Glutamatergic neuron (in vitro differentiated cells): ENCODE results near the gene SLC25A27. TPM values are rescaled to one million over a fixed set of nuclear protein-coding genes. Genes with fewer than 3 reads are reported as not detected.

Experiments used
- DNase-seq: peaks from one replicate; pipeline ENCODE4 v3.0.0; 2022
- H3K27ac Mint-ChIP-seq: one replicate; pipeline ENCODE4 v1.8.0; 2020; ENCODE audit warnings: mild to moderate bottlenecking, mixed read lengths, inconsistent platforms; ENCODE audit not compliant: unreplicated experiment
- H3K27me3 Mint-ChIP-seq: one replicate; pipeline ENCODE4 v1.8.0; 2020; ENCODE audit warnings: mild to moderate bottlenecking, moderate library complexity, mixed read lengths, inconsistent platforms; ENCODE audit not compliant: unreplicated experiment
- H3K36me3 Mint-ChIP-seq: one replicate; pipeline ENCODE4 v1.8.0; 2020; ENCODE audit warnings: mild to moderate bottlenecking, mixed read lengths, inconsistent platforms; ENCODE audit not compliant: unreplicated experiment
- H3K4me1 Mint-ChIP-seq: one replicate; pipeline ENCODE4 v1.8.0; 2020; ENCODE audit warnings: mild to moderate bottlenecking, low read depth, mixed read lengths, inconsistent platforms; ENCODE audit not compliant: unreplicated experiment
- H3K4me3 Mint-ChIP-seq: one replicate; pipeline ENCODE4 v1.8.0; 2020; ENCODE audit warnings: mild to moderate bottlenecking, mixed read lengths, inconsistent platforms; ENCODE audit not compliant: unreplicated experiment
- H3K9me3 Mint-ChIP-seq: one replicate; pipeline ENCODE4 v1.8.0; 2020; ENCODE audit warnings: mild to moderate bottlenecking, moderate library complexity, mixed read lengths, inconsistent platforms; ENCODE audit not compliant: unreplicated experiment
- long read RNA-seq: library from polyadenylated mRNA; unstranded; transcript quantifications from one replicate; pipeline ENCODE4 v2.0.0, GENCODE V29; 2020; ENCODE audit not compliant: unreplicated experiment
- total RNA-seq: library from RNA; stranded (reverse); fragmentation: NEBNext Ultra II Directional; extraction: Animal tissue kit (Norgen Biotek cat#: 25700); gene quantifications from one replicate; pipeline ENCODE4 v1.2.1, GENCODE V29; 2021; ENCODE audit not compliant: unreplicated experiment
- TF ChIP-seq, protein P1 (sequence below): fragments of 200-600 bp; sonication (generic); IDR thresholded peaks from one replicate; pipeline ENCODE4 v1.5.0; 2021; ENCODE audit not compliant: partially characterized antibody, unreplicated experiment

The SLC25A27 gene, protein sequence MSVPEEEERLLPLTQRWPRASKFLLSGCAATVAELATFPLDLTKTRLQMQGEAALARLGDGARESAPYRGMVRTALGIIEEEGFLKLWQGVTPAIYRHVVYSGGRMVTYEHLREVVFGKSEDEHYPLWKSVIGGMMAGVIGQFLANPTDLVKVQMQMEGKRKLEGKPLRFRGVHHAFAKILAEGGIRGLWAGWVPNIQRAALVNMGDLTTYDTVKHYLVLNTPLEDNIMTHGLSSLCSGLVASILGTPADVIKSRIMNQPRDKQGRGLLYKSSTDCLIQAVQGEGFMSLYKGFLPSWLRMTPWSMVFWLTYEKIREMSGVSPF
- total RNA-seq = 13.6 TPM
- long read RNA-seq = 0 reads

DNA sequence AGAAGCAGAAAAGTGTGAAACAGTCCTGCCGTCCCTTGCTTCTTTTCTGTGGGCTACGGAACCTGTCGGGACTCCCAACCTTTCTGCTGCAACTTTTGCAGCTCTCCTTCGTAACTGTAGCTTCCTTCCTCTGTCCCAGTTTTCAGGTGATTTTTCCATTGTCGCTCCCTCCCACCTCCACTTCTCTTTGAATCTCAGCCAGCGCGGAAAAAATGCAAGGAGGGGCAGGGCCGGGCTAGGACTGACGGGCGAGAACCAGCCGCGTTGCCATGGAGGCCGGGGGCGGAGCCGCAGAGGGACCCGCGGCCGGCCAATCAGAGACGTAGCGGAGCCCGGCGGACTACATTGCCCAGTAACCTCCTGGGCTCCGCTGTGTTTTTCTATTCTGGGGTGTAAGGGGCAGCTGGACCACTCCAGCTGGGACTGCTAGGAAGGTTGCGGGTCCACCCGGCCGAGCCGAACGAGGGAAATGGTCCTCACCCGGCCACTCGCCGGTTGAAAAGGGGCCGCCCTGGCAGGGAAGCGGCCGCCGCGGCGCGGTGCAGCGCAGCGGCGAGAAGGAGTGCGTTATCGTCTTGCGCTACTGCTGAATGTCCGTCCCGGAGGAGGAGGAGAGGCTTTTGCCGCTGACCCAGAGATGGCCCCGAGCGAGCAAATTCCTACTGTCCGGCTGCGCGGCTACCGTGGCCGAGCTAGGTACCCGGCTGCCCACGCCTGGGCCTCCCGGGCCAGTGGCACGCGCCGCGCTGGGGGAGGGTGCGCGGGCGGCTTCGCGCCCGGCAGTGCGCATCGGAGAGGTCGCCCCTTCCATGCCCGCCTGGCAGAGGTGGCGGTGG is at the start of gene SLC25A27, which contains the start of gene CYP39A1:
TSS of gene SLC25A27 (plus strand) at position 373 of the 836 bp plus-strand sequence. CDS start at position 591, 218 bp downstream.
TSS of gene CYP39A1 (minus strand) at position 216 of the 836 bp plus-strand sequence. CDS start 236 bp downstream, outside the sequence.
- H3K9me3 Mint-ChIP-seq = no peaks in the 10 kb centered on the region
- peak within 1 kb of the TSS; percentile 96 for H3K4me3 Mint-ChIP-seq
- DNase-seq = peak; percentile 93
- H3K4me1 Mint-ChIP-seq = peaks cover 4% of the 10 kb centered on the region
- H3K27me3 Mint-ChIP-seq = peaks cover 7% of the 10 kb centered on the region
- TF ChIP-seq, protein P1, sequence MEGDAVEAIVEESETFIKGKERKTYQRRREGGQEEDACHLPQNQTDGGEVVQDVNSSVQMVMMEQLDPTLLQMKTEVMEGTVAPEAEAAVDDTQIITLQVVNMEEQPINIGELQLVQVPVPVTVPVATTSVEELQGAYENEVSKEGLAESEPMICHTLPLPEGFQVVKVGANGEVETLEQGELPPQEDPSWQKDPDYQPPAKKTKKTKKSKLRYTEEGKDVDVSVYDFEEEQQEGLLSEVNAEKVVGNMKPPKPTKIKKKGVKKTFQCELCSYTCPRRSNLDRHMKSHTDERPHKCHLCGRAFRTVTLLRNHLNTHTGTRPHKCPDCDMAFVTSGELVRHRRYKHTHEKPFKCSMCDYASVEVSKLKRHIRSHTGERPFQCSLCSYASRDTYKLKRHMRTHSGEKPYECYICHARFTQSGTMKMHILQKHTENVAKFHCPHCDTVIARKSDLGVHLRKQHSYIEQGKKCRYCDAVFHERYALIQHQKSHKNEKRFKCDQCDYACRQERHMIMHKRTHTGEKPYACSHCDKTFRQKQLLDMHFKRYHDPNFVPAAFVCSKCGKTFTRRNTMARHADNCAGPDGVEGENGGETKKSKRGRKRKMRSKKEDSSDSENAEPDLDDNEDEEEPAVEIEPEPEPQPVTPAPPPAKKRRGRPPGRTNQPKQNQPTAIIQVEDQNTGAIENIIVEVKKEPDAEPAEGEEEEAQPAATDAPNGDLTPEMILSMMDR = no peak
- no peaks in the 10 kb centered on the region for H3K36me3 Mint-ChIP-seq
- peak within 1 kb of the TSS; percentile 53 for H3K27ac Mint-ChIP-seq

DNA sequence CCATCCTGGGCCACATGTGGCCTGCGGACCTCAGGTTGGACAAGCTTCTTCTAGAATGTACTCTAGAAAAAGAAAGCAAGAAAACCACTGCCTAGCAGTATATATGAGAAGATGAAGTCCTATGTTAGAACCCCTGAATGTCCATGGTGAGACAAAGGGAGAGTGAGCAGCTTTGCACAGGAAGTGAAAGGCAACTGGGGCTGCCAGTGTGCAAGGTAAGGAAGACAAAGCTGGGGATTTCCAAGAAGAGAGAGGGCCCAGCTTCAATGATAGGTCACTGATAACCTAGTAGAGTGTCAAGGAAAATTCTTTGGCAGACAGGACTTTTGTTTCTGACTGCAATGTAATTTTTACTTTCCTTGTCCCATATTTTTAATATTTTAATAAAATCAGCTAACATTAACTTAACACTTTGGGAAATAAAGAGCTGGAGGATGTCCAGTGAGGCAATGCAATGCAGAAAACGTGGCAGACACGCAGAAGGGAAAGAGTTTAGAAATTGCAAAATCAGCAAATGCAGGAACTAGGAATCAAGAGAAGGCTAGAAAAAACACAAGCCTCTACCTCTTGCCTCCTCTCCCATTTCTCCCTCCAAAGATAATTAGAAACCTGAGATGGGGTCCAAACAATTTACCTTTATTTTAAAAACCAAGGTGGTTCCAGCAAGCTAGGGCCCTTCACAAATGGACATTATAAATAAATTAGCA is 47.5 kb upstream of the SLC25A27 start:
- Mint-ChIP-seq H3K27ac (no peak overlapping the region), H3K9me3 (no peaks in the 10 kb centered on the region), H3K4me3 (no peak overlapping the region), H3K36me3 (no peaks in the 10 kb centered on the region), H3K4me1 (no peaks in the 10 kb centered on the region), H3K27me3 (no peaks in the 10 kb centered on the region)
- TF ChIP-seq, protein P1 = no peak
- DNase-seq = no peak

DNA sequence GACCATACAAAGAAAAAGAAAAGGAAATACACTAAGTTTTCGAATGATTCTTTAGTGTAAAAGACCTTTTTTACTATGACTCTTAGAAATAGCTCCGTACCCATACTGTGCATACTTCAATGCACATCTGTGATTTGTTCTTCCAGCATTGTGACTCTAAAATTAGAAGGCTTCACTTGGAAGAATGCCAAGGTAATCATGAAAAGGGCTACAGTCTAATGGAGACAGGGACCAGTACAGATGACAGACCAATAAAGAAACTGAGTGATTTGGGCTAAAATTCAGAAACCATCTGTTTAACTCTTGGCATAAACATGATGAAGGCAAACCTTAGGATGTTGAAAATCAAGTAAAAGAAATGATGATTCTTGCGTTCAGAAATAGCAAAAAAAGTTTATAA is 46.4 kb upstream of the SLC25A27 start:
- H3K36me3 Mint-ChIP-seq = no peaks in the 10 kb centered on the region
- no peak overlapping the region for H3K4me3 Mint-ChIP-seq
- H3K9me3 Mint-ChIP-seq = no peaks in the 10 kb centered on the region
- no peaks in the 10 kb centered on the region for H3K4me1 Mint-ChIP-seq
- no peaks in the 10 kb centered on the region for H3K27me3 Mint-ChIP-seq
- DNase-seq = no peak
- H3K27ac Mint-ChIP-seq = no peak overlapping the region
- TF ChIP-seq, protein P1 = no peak

DNA sequence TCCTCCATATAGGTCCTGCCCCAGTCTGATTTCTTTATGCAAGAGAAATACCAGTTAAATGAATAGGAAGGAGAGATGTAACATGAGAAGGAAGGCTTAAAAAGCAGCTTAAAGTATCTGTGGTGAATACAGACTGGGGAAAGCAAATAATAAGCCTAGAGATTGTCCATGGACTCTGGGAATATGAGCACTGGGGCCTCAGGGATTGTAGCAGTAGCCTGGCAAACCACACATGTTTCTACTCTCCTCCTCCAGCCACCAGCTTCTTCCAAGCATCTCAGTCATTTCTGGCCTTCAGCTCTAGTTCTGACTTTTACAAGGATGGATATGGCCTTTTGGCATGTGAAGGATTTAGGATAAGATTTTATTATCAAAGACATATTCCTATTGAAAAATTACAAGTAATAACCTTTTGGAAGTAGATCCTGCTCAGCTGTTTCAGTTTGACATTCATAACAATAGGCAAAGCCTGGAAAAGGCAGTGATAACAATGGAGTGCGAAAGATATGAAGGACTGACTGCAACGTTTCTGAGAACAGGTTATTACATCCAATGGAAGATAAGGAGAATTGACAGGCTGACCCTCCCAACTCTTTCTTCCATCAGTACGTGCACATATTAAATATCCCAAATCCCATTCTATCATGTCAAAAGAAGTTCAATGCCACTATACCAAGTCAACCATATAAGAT is 41.8 kb upstream of the SLC25A27 start:
- Mint-ChIP-seq H3K36me3 (no peaks in the 10 kb centered on the region), H3K4me3 (no peak overlapping the region), H3K4me1 (no peaks in the 10 kb centered on the region), H3K9me3 (no peaks in the 10 kb centered on the region), H3K27me3 (no peaks in the 10 kb centered on the region), H3K27ac (no peak overlapping the region)
- TF ChIP-seq, protein P1 = no peak
- no peak for DNase-seq
